IMR-90 (cell line): ENCODE data around the gene TMPRSS3. TPM values are rescaled to one million over a fixed set of nuclear protein-coding genes. Genes with fewer than 3 reads are reported as not detected.

Experiments used
- ATAC-seq: fragments of 200-7000 bp; cut with Tn5 transposase; 2 replicates; pipeline ENCODE4 v1.9.1; 2020; ENCODE audit warnings: low read depth, mild to moderate bottlenecking, moderate library complexity
- BruUV-seq: library from RNA; stranded (reverse); fragments of 400-500 nt; replicated peaks from 2 replicates; lab custom pipeline; 2021; lab: Mats Ljungman, UMichigan
- CTCF ChIA-PET: fragments of 300-600 bp; formaldehyde crosslinking; extraction: SDS; loops from one replicate; lab custom pipeline; 2021; ENCODE audit warnings: antibody characterized with exemption; lab: Yijun Ruan, JAX
- POLR2A ChIA-PET: fragments of 300-600 bp; sonication (Branson Sonifier 250); formaldehyde crosslinking; loops from one replicate; lab custom pipeline; 2022; ENCODE audit warnings: antibody characterized with exemption; ENCODE audit not compliant: unreplicated experiment; lab: Charles Lee
- DNase-seq: peaks from one replicate; pipeline ENCODE4 v3.0.0; 2013
- H2AFZ ChIP-seq: replicated peaks from 2 replicates; pipeline ENCODE3; 2013; ENCODE audit warnings: low read length, mild to moderate bottlenecking; ENCODE audit not compliant: poor library complexity
- H2AK5ac ChIP-seq: 2 replicates; pipeline ENCODE4 v1.6.1; 2013; ENCODE audit warnings: low read depth, low read length, inconsistent platforms
- H2AK9ac ChIP-seq: replicated peaks from 2 replicates; pipeline ENCODE3; 2013; ENCODE audit warnings: mild to moderate bottlenecking, low read depth, low read length, moderate library complexity; ENCODE audit not compliant: poor library complexity
- H2BK120ac ChIP-seq: 2 replicates; pipeline ENCODE4 v1.6.1; 2013; ENCODE audit warnings: low read depth, low read length, inconsistent platforms
- H2BK15ac ChIP-seq: 3 replicates; pipeline ENCODE4 v1.6.1; 2013; ENCODE audit warnings: low read depth, low read length, inconsistent platforms
- H2BK20ac ChIP-seq: 2 replicates; pipeline ENCODE4 v1.6.1; 2013; ENCODE audit warnings: low read depth, mild to moderate bottlenecking, inconsistent platforms, low read length, moderate library complexity
- H2BK5ac ChIP-seq: 2 replicates; pipeline ENCODE4 v1.6.1; 2013; ENCODE audit warnings: mild to moderate bottlenecking, low read depth, low read length, inconsistent platforms; ENCODE audit not compliant: poor library complexity, severe bottlenecking
- H3K14ac ChIP-seq: replicated peaks from 2 replicates; pipeline ENCODE4 v1.6.1; 2013; ENCODE audit warnings: low read depth, low read length, inconsistent platforms
- H3K18ac ChIP-seq: 2 replicates; pipeline ENCODE4 v1.6.1; 2013; ENCODE audit warnings: low read depth, low read length, control low read depth
- H3K23ac ChIP-seq: 2 replicates; pipeline ENCODE4 v1.6.1; 2013; ENCODE audit warnings: low read depth, low read length, inconsistent platforms
- H3K27ac ChIP-seq: 2 replicates; pipeline ENCODE4 v1.5.1; 2013; ENCODE audit warnings: mild to moderate bottlenecking, control low read depth, low read length; ENCODE audit not compliant: insufficient read depth
- H3K27me3 ChIP-seq: 2 replicates; pipeline ENCODE4 v1.6.1; 2013; ENCODE audit warnings: low read length; ENCODE audit not compliant: control insufficient read depth, insufficient read depth
- H3K36me3 ChIP-seq: 2 replicates; pipeline ENCODE4 v1.6.1; 2013; ENCODE audit warnings: low read length, mixed read lengths; ENCODE audit not compliant: control insufficient read depth, insufficient read depth
- H3K4ac ChIP-seq: 2 replicates; pipeline ENCODE4 v1.6.1; 2013; ENCODE audit warnings: low read depth, low read length, inconsistent platforms
- H3K4me1 ChIP-seq: 2 replicates; pipeline ENCODE4 v1.6.1; 2013; ENCODE audit warnings: low read length, mixed read lengths; ENCODE audit not compliant: control insufficient read depth, insufficient read depth
- H3K4me2 ChIP-seq: 2 replicates; pipeline ENCODE4 v1.6.1; 2013; ENCODE audit warnings: low read depth, mild to moderate bottlenecking, control low read depth, low read length, moderate library complexity
- H3K4me3 ChIP-seq: 2 replicates; pipeline ENCODE4 v1.5.1; 2013; ENCODE audit warnings: low read depth, mild to moderate bottlenecking, control low read depth, low read length, moderate library complexity; ENCODE audit not compliant: insufficient read depth
- H3K56ac ChIP-seq: 2 replicates; pipeline ENCODE4 v1.6.1; 2013; ENCODE audit warnings: low read length, inconsistent platforms; ENCODE audit not compliant: insufficient read depth; ENCODE audit errors: extremely low read depth
- H3K79me1 ChIP-seq, 2 experiments: 2 replicates each; pipeline ENCODE4 v1.6.1; 2013; ENCODE audit warnings: low read length in 2 of 2, inconsistent platforms in 1 of 2, low read depth in 1 of 2
- H3K9ac ChIP-seq: 2 replicates; pipeline ENCODE4 v1.6.1; 2013; ENCODE audit warnings: low read depth, low read length, control low read depth
- H3K9me1 ChIP-seq: 2 replicates; pipeline ENCODE4 v1.6.1; 2013; ENCODE audit warnings: low read length, inconsistent platforms; ENCODE audit not compliant: insufficient read depth
- H3K9me3 ChIP-seq: 2 replicates; pipeline ENCODE4 v1.6.1; 2013; ENCODE audit warnings: low read length; ENCODE audit not compliant: control insufficient read depth, insufficient read depth
- H4K20me1 ChIP-seq: 2 replicates; pipeline ENCODE4 v1.6.1; 2013; ENCODE audit warnings: low read length, inconsistent platforms; ENCODE audit not compliant: insufficient read depth
- H4K5ac ChIP-seq: 2 replicates; pipeline ENCODE4 v1.6.1; 2013; ENCODE audit warnings: mild to moderate bottlenecking, low read depth, low read length, control low read depth
- H4K8ac ChIP-seq, 2 experiments: 2 replicates each; pipeline ENCODE4 v1.6.1; 2013; ENCODE audit warnings: low read depth in 2 of 2, low read length in 2 of 2, control low read depth in 1 of 2, inconsistent platforms in 1 of 2
- H4K91ac ChIP-seq: 2 replicates; pipeline ENCODE4 v1.6.1; 2013; ENCODE audit warnings: low read depth, low read length, inconsistent platforms; ENCODE audit not compliant: insufficient read depth
- CHD1 ChIP-seq: IDR thresholded peaks from 2 replicates; pipeline ENCODE4 v1.6.1; 2012; ENCODE audit warnings: low read depth, low read length, improper control_type of control experiment
- MAFK ChIP-seq: IDR thresholded peaks from 2 replicates; pipeline ENCODE4 v1.6.1; 2012; ENCODE audit warnings: low read depth, low read length, improper control_type of control experiment
- SMC3 ChIP-seq: fragments of 150-350 bp; IDR thresholded peaks from 2 replicates; pipeline ENCODE4 v1.6.1; 2016; ENCODE audit warnings: low read depth, mild to moderate bottlenecking, antibody characterized with exemption, low read length, moderate library complexity
- WGBS, 2 experiments: methylation state at CpG; one replicate each; pipeline versions ENCODE4 v1.1.5 to v1.1.7; 2013; ENCODE audit warnings: missing lambda C conversion rate in 2 of 2; ENCODE audit not compliant: insufficient read length in 1 of 2; ENCODE audit errors: extremely low coverage in 2 of 2; 5-methylcytosine and 5-hydroxymethylcytosine counted together
- dilution Hi-C: fragments of 300-500 bp; cut with HindIII; formaldehyde crosslinking; loops from one replicate; pipeline ENCODE4 v1.14.3; 2018; ENCODE audit warnings: low sequenced_read_pairs; ENCODE audit not compliant: unreplicated experiment
- in situ Hi-C: fragments of 300-500 bp; cut with MboI; formaldehyde crosslinking; loops from 3 replicates; pipeline ENCODE4 v1.14.3; 2019; ENCODE audit warnings: low sequenced_read_pairs, inconsistent platforms, mixed read lengths
- intact Hi-C: fragments of 100-400 bp; cut with micrococcal nuclease; formaldehyde crosslinking; loops from 2 replicates; pipeline ENCODE4 v1.10.0; 2022
- polyA plus RNA-seq, 3 experiments: library from polyadenylated mRNA; depleted of rRNA; stranded (reverse); fragments of >200 nt; gene quantifications; 2 replicates each; pipeline ENCODE4 v1.2.3, GENCODE V29; 2012; ENCODE audit warnings: low replicate concordance in 1 of 3
- total RNA-seq: library from RNA; depleted of rRNA; stranded (reverse); fragments of >200 nt; gene quantifications from 2 replicates; pipeline ENCODE4 v1.2.3, GENCODE V29; 2012

TMPRSS3 gene
- total and polyA plus RNA-seq, 2 of the 4 experiments (the other 2 are of a cell fraction) = not detected

DNA sequence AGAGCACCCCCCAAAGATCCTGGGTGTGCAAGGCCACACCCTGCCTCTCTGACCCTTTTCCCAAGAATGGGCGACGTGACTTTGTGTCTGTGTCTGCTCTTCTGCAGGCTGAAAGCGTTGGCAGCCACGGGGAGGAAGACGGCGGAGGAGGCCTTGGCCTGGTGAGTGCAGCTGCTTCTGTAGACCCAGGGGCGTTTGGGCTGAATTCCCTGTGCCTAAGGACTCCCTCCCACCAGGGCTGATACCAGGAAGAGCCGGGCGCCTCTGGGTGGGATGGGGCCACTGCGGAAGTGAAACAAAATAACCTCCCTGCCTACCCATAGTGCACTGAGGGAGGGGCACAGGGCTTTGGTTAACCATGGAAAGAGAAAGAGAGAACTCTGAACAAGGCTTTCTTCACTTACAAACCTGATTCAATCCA is 10.4 kb upstream of the TMPRSS3 start:
- no peak overlapping the region for H2BK15ac ChIP-seq
- no peaks in the 10 kb centered on the region for H3K4me1 ChIP-seq
- no peak overlapping the region for H2AFZ ChIP-seq
- in situ Hi-C loops (no loop called here), intact Hi-C loops (no loop called here), dilution Hi-C loops (no loop called here)
- H3K56ac ChIP-seq = no peak overlapping the region
- no peak overlapping the region for H2AK5ac ChIP-seq
- H2BK20ac ChIP-seq = no peak overlapping the region
- no peaks in the 10 kb centered on the region for H3K9me1 ChIP-seq
- no peak overlapping the region for H2BK5ac ChIP-seq
- no peak overlapping the region for H4K8ac ChIP-seq
- H2AK9ac ChIP-seq = no peak overlapping the region
- WGBS, 2 experiments = 73% methylated on average over 3 of the region's 10 CpGs; no CpG with 5 or more reads in 1 of the 2 experiments
- no peaks in the 10 kb centered on the region for H3K9me3 ChIP-seq
- H4K91ac ChIP-seq = no peak overlapping the region
- no peak overlapping the region for H3K4me3 ChIP-seq
- peaks cover 8% of the 10 kb centered on the region; the same call in 1 of the 2 replicates for H3K27me3 ChIP-seq
- H4K5ac ChIP-seq = no peak overlapping the region
- no peak for TF ChIP-seq CHD1
- no peak for TF ChIP-seq MAFK
- no peak for TF ChIP-seq SMC3
- ATAC-seq = no peak
- no peak overlapping the region for H2BK120ac ChIP-seq
- no peak overlapping the region for H3K27ac ChIP-seq
- no peak overlapping the region for H3K4me2 ChIP-seq
- ChIA-PET POLR2A (no interaction called here), CTCF (no interaction called here)
- no peak overlapping the region for H3K9ac ChIP-seq
- H3K36me3 ChIP-seq = no peaks in the 10 kb centered on the region
- no peaks in the 10 kb centered on the region for H3K79me1 ChIP-seq
- no peak overlapping the region for H3K4ac ChIP-seq
- H4K20me1 ChIP-seq = no peaks in the 10 kb centered on the region
- BruUV-seq = no TSS peak
- no peak overlapping the region for H3K23ac ChIP-seq
- H3K14ac ChIP-seq = no peak overlapping the region
- no peak overlapping the region for H3K18ac ChIP-seq
- no peak for DNase-seq
